ENCODE results near the gene MYBPC1. TPM values are rescaled to one million over a fixed set of nuclear protein-coding genes. Genes with fewer than 3 reads are reported as not detected.

The MYBPC1 gene
- total RNA-seq, 1 donor from 2014 or later, result not detected

DNA sequence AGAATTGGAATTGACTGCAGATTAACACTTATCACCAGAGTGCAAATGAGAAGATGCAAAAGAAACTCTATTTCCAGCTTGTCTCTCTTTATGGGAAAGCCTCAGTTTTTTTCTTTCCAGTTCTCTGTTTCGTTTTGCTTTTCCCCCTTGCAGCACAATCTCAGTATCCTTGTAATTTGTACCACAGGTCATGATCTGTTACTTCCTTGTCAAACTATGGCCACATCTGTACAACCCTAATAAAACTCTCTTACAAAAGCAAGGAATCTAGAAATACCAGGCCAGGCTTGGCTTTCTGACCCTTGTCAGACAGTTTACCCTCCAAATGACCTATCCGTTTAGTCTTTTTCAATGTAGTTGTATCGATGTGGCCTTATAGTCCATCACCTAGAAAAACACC, 33.9 kb downstream of the MYBPC1 start:
- TF ChIP-seq, protein P1, sequence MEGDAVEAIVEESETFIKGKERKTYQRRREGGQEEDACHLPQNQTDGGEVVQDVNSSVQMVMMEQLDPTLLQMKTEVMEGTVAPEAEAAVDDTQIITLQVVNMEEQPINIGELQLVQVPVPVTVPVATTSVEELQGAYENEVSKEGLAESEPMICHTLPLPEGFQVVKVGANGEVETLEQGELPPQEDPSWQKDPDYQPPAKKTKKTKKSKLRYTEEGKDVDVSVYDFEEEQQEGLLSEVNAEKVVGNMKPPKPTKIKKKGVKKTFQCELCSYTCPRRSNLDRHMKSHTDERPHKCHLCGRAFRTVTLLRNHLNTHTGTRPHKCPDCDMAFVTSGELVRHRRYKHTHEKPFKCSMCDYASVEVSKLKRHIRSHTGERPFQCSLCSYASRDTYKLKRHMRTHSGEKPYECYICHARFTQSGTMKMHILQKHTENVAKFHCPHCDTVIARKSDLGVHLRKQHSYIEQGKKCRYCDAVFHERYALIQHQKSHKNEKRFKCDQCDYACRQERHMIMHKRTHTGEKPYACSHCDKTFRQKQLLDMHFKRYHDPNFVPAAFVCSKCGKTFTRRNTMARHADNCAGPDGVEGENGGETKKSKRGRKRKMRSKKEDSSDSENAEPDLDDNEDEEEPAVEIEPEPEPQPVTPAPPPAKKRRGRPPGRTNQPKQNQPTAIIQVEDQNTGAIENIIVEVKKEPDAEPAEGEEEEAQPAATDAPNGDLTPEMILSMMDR (IDR thresholded peaks at IDR 0.05; ENCODE audit: partially characterized antibody, unreplicated experiment), result no peak
- no peaks in the 10 kb centered on the region for H3K27me3 Mint-ChIP-seq (ENCODE audit: unreplicated experiment)
- no peaks in the 10 kb centered on the region for H3K9me3 Mint-ChIP-seq (ENCODE audit: unreplicated experiment)
- DNase-seq, result no peak
- no peak overlapping the region for H3K4me3 Mint-ChIP-seq (ENCODE audit: unreplicated experiment)
- H3K36me3 Mint-ChIP-seq (ENCODE audit: unreplicated experiment), result no peaks in the 10 kb centered on the region
- H3K4me1 Mint-ChIP-seq (ENCODE audit: low read depth, unreplicated experiment), result no peaks in the 10 kb centered on the region
- no peak overlapping the region for H3K27ac Mint-ChIP-seq (ENCODE audit: unreplicated experiment)

DNA sequence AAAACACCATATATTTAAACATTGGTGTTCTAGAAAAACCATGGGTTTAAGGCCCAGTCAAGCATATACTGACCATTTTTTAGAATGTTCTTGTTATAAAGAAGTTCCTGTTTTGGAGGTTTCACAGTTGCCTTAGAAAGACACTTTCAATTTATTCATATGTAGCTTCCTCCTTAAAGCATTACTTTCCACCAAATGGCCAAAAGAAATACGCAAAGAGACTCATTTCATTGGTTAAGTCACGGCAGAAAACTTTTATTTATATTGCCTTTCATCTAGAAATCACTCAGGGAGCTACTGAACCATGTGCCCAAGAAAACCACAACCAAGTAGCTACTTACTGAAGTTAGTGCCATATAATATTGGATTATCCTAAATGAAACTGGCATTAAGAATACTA, 40.0 kb downstream of the MYBPC1 start:
- no peak overlapping the region for H3K27ac Mint-ChIP-seq (ENCODE audit: unreplicated experiment)
- no peak for DNase-seq
- no peaks in the 10 kb centered on the region for H3K36me3 Mint-ChIP-seq (ENCODE audit: unreplicated experiment)
- TF ChIP-seq, protein P1 (IDR thresholded peaks at IDR 0.05; ENCODE audit: partially characterized antibody, unreplicated experiment), result no peak
- no peaks in the 10 kb centered on the region for H3K27me3 Mint-ChIP-seq (ENCODE audit: unreplicated experiment)
- no peaks in the 10 kb centered on the region for H3K9me3 Mint-ChIP-seq (ENCODE audit: unreplicated experiment)
- no peaks in the 10 kb centered on the region for H3K4me1 Mint-ChIP-seq (ENCODE audit: low read depth, unreplicated experiment)
- H3K4me3 Mint-ChIP-seq (ENCODE audit: unreplicated experiment), result no peak overlapping the region

DNA sequence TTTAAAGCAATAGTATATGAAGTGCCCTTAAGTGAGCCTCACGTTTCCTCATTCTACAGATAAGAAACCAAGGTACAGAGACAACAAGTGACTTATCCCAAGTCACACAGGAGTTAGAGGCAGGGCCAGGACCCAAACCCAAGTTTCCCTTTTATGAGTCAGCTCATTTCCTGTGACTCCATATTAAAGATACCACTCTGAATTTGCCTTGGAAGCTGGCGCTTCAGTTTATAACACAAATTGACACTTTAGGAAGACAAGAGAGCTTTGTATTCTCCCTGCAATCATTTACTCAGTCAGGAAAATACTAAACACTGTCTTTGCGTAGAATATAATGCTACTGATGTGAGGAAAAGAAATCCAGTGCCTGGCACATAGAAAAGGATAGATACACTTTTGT, 43.2 kb downstream of the MYBPC1 start:
- TF ChIP-seq, protein P1 (IDR thresholded peaks at IDR 0.05; ENCODE audit: partially characterized antibody, unreplicated experiment), result no peak
- DNase-seq, result no peak
- H3K27ac Mint-ChIP-seq (ENCODE audit: unreplicated experiment), result no peak overlapping the region
- no peaks in the 10 kb centered on the region for H3K36me3 Mint-ChIP-seq (ENCODE audit: unreplicated experiment)
- no peaks in the 10 kb centered on the region for H3K27me3 Mint-ChIP-seq (ENCODE audit: unreplicated experiment)
- H3K9me3 Mint-ChIP-seq (ENCODE audit: unreplicated experiment), result no peaks in the 10 kb centered on the region
- H3K4me3 Mint-ChIP-seq (ENCODE audit: unreplicated experiment), result no peak overlapping the region
- H3K4me1 Mint-ChIP-seq (ENCODE audit: low read depth, unreplicated experiment), result no peaks in the 10 kb centered on the region

GRCh38 chr12:101642115-101643067, 47.6 kb downstream of the MYBPC1 start:
- no peaks in the 10 kb centered on the region for H3K9me3 Mint-ChIP-seq (ENCODE audit: unreplicated experiment)
- no peaks in the 10 kb centered on the region for H3K36me3 Mint-ChIP-seq (ENCODE audit: unreplicated experiment)
- no peaks in the 10 kb centered on the region for H3K27me3 Mint-ChIP-seq (ENCODE audit: unreplicated experiment)
- H3K27ac Mint-ChIP-seq (ENCODE audit: unreplicated experiment), result no peak overlapping the region
- DNase-seq, result peak; percentile 20
- peak overlapping the region; percentile 79 for H3K4me3 Mint-ChIP-seq (ENCODE audit: unreplicated experiment)
- no peaks in the 10 kb centered on the region for H3K4me1 Mint-ChIP-seq (ENCODE audit: low read depth, unreplicated experiment)
- TF ChIP-seq, protein P1 (IDR thresholded peaks at IDR 0.05; ENCODE audit: partially characterized antibody, unreplicated experiment), result no peak

- no peak overlapping the region for H3K27ac Mint-ChIP-seq (ENCODE audit: unreplicated experiment)
- no peaks in the 10 kb centered on the region for H3K9me3 Mint-ChIP-seq (ENCODE audit: unreplicated experiment)
- H3K27me3 Mint-ChIP-seq (ENCODE audit: unreplicated experiment), result no peaks in the 10 kb centered on the region
- H3K4me1 Mint-ChIP-seq (ENCODE audit: low read depth, unreplicated experiment), result no peaks in the 10 kb centered on the region
- no peak for DNase-seq
- no peaks in the 10 kb centered on the region for H3K36me3 Mint-ChIP-seq (ENCODE audit: unreplicated experiment)
- TF ChIP-seq, protein P1 (IDR thresholded peaks at IDR 0.05; ENCODE audit: partially characterized antibody, unreplicated experiment), result no peak
- no peak overlapping the region for H3K4me3 Mint-ChIP-seq (ENCODE audit: unreplicated experiment)
These were observed 52.9 kb downstream of the MYBPC1 start for GRCh38 chr12:101647711-101648110.

Data from glutamatergic neuron (in vitro differentiated cells).